Thyroid gland (tissue), 4 donors: Measurements from ENCODE around the gene ZBTB16.

ENCODE experiments used
- CTCF ChIP-seq, 6 experiments: fragments of 200-600 bp in 3 of 6; fragments of 450-650 bp in 3 of 6; sonication (generic) in 3 of 6; IDR thresholded peaks; one replicate each; pipeline ENCODE4 v1.5.1; 2016 to 2019; ENCODE audit warnings: antibody characterized with exemption in 6 of 6, mild to moderate bottlenecking in 2 of 6, inconsistent platforms in 1 of 6, moderate library complexity in 1 of 6
- POLR2A ChIP-seq, 2 donors: fragments of 450-650 bp; IDR thresholded peaks; one replicate each; pipeline ENCODE4 v1.6.1; 2017; ENCODE audit warnings: antibody characterized with exemption in 2 of 2, mild to moderate bottlenecking in 2 of 2, moderate library complexity in 1 of 2

GRCh38 chr11:114042234-114042633, 17.3 kb upstream of the ZBTB16 start:
- TF ChIP-seq CTCF (IDR thresholded peaks at IDR 0.05), result no peak
- TF ChIP-seq POLR2A (IDR thresholded peaks at IDR 0.05), result no peak
